HL-60 (cell line): ENCODE results near the gene MEX3C.

ENCODE experiments used
- DNase-seq, 2 experiments: peaks; one replicate each; pipeline ENCODE4 v3.0.0-alpha.2; 2010 to 2020; ENCODE audit warnings: low read depth in 1 of 2, low spot score in 1 of 2
- H3K27ac ChIP-seq: fragments of 250-450 bp; sonication (Bioruptor Pico); replicated peaks from 2 replicates; pipeline ENCODE4 v1.5.1; 2020; ENCODE audit warnings: mild to moderate bottlenecking, moderate library complexity
- H3K27me3 ChIP-seq: fragments of 250-450 bp; sonication (Bioruptor Pico); 2 replicates; pipeline ENCODE4 v1.5.1; 2021; ENCODE audit warnings: mild to moderate bottlenecking, moderate library complexity; ENCODE audit not compliant: insufficient read depth, poor library complexity, severe bottlenecking
- H3K4me3 ChIP-seq: replicated peaks from 2 replicates; pipeline ENCODE4 v1.5.1; 2011; ENCODE audit warnings: mild to moderate bottlenecking, control low read depth, low read length; ENCODE audit not compliant: insufficient read depth
- GABPA ChIP-seq: IDR thresholded peaks from 2 replicates; pipeline ENCODE4 v1.6.1; 2012; ENCODE audit warnings: low read depth
- POLR2AphosphoS5 ChIP-seq: IDR thresholded peaks from 2 replicates; pipeline ENCODE4 v1.6.1; 2012; ENCODE audit warnings: low read depth
- SPI1 ChIP-seq: IDR thresholded peaks from 2 replicates; pipeline ENCODE4 v1.6.1; 2012; ENCODE audit warnings: low read depth, mild to moderate bottlenecking, borderline replicate concordance
- TF ChIP-seq, protein P1 (sequence below): IDR thresholded peaks from one replicate; pipeline ENCODE4 v1.5.1; 2011; ENCODE audit warnings: low read length, control low read depth, inconsistent platforms; ENCODE audit not compliant: insufficient read depth
- TF ChIP-seq, protein P2 (sequence below): IDR thresholded peaks from 2 replicates; pipeline ENCODE4 v1.6.1; 2012; ENCODE audit warnings: low read depth; ENCODE audit not compliant: insufficient replicate concordance

The MEX3C gene

DNA sequence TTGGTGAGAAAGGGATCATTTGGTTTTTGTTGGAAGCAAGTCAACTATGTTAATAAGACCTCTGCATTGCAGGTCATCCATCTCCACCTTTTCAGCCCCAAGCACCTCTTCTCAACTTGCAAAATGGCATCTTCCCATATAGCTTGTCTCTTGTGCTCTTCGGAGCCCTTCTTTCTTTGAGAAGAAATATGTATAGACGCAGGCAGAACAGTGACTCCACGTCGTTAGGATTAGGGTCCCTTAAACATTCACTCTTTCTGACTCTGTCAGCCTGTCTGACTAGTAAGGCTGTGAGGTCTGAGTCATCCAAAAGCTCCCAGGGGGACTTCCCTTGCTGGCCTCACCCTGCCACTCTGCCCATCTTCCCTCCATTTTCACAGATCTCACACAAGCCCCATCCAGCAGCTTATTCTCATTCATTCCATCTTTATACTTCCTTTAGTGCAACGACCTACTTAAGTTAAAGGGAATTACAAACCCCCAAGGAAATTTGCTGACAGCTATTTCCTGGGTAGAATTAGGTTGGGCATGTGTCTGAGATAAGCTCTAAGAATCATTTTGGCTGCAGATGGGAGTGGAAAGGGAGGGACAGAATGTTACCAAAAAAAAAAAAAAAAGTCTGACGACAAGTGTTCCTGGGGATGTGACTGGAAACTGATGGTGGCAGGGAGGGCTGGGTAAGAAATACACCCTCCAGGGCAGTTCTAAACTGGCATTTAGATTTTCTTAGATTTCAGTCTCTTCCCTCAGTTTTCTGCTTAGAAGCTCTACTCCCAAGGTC, 37.7 kb upstream of the MEX3C start:
- Histone ChIP-seq H3K27me3 (no peaks in the 10 kb centered on the region), H3K4me3 (no peak overlapping the region), H3K27ac (no peak overlapping the region)
- no peak for TF ChIP-seq SPI1
- TF ChIP-seq, protein P1, sequence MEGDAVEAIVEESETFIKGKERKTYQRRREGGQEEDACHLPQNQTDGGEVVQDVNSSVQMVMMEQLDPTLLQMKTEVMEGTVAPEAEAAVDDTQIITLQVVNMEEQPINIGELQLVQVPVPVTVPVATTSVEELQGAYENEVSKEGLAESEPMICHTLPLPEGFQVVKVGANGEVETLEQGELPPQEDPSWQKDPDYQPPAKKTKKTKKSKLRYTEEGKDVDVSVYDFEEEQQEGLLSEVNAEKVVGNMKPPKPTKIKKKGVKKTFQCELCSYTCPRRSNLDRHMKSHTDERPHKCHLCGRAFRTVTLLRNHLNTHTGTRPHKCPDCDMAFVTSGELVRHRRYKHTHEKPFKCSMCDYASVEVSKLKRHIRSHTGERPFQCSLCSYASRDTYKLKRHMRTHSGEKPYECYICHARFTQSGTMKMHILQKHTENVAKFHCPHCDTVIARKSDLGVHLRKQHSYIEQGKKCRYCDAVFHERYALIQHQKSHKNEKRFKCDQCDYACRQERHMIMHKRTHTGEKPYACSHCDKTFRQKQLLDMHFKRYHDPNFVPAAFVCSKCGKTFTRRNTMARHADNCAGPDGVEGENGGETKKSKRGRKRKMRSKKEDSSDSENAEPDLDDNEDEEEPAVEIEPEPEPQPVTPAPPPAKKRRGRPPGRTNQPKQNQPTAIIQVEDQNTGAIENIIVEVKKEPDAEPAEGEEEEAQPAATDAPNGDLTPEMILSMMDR: no peak
- TF ChIP-seq GABPA: no peak
- TF ChIP-seq, protein P2, sequence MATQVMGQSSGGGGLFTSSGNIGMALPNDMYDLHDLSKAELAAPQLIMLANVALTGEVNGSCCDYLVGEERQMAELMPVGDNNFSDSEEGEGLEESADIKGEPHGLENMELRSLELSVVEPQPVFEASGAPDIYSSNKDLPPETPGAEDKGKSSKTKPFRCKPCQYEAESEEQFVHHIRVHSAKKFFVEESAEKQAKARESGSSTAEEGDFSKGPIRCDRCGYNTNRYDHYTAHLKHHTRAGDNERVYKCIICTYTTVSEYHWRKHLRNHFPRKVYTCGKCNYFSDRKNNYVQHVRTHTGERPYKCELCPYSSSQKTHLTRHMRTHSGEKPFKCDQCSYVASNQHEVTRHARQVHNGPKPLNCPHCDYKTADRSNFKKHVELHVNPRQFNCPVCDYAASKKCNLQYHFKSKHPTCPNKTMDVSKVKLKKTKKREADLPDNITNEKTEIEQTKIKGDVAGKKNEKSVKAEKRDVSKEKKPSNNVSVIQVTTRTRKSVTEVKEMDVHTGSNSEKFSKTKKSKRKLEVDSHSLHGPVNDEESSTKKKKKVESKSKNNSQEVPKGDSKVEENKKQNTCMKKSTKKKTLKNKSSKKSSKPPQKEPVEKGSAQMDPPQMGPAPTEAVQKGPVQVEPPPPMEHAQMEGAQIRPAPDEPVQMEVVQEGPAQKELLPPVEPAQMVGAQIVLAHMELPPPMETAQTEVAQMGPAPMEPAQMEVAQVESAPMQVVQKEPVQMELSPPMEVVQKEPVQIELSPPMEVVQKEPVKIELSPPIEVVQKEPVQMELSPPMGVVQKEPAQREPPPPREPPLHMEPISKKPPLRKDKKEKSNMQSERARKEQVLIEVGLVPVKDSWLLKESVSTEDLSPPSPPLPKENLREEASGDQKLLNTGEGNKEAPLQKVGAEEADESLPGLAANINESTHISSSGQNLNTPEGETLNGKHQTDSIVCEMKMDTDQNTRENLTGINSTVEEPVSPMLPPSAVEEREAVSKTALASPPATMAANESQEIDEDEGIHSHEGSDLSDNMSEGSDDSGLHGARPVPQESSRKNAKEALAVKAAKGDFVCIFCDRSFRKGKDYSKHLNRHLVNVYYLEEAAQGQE: no peak
- DNase-seq: no peak

DNA sequence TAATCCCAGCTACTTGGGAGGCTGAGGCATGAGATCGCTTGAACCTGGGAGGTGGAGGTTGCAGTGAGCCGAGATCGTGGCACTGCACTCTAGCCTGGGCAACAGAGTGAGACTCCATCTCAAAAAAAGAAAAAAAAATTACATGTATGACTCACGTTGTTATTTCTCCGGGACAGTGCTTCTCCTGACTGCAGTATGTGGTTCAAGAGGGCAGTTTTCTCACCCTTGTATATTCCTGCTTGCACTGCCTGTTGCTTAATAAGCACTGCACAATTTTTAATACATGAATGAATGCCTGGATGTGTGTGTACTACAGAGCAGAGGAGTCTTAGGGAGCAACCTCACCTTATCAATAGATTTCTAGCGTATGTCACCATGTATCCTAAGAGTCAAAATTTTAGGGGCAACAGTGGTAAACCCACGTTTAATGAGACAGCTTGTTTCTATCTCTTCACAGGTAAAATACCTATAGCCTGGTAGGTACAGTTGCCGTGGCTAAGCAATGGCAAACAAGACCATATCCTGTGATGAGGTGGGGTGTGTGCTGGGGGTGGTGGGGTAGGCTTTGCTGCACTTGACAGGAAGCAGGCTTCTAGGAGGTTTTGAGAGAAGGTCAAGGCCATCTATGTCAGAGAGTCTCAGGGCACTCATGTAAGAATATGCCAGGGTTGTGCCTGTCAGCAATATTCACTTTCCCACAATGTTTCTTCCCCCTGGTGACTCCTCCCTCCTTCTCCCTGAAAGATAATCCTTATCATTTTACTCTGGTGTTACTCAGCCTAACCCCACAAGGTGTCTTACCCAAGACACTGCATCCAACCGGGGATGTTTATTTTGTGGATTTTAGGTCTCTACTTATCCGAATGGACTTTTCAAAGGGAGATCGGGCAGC, 36.9 kb upstream of the MEX3C start:
- Histone ChIP-seq H3K27ac (no peak overlapping the region), H3K4me3 (no peak overlapping the region)
- no peak for DNase-seq

DNA sequence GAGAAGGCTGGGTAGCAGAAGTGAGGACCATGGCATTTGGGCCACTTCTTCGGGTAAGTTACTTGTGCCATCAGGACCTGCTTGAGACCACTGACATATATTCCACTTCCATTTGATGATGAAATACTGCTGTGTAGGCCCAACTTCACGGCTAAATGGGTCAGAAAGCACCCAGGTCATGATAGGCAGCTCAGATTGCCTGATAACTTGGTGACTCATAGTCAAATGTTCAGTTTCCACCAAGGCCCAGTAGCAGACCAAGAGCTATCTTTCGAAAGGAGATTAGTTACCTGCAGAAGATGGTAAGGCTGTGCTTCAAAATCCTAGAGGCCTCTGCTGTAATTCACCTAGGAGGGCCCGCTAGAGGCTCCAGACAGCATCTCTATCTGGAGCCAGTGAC, 31.8 kb upstream of the MEX3C start:
- Histone ChIP-seq H3K4me3 (no peak overlapping the region), H3K27me3 (no peaks in the 10 kb centered on the region), H3K27ac (no peak overlapping the region)
- no peak for DNase-seq
- no peak for TF ChIP-seq GABPA
- TF ChIP-seq, protein P1: no peak
- TF ChIP-seq SPI1: no peak
- TF ChIP-seq, protein P2: no peak
- no peak for TF ChIP-seq POLR2AphosphoS5

More for the DNA sequence above, 36.9 kb upstream of the MEX3C start:
- H3K27me3 ChIP-seq: no peaks in the 10 kb centered on the region
- TF ChIP-seq POLR2AphosphoS5 (no peak), GABPA (no peak), SPI1 (no peak)
- TF ChIP-seq, protein P1: no peak
- TF ChIP-seq, protein P2: no peak
